ENCODE measurements around the gene LRRC37A3.
"Not testable (repeated sequence)": the region's sequence is repeated elsewhere in the genome, so short reads cannot be mapped to it uniquely, and the experiment has no call there.

Gene LRRC37A3

DNA sequence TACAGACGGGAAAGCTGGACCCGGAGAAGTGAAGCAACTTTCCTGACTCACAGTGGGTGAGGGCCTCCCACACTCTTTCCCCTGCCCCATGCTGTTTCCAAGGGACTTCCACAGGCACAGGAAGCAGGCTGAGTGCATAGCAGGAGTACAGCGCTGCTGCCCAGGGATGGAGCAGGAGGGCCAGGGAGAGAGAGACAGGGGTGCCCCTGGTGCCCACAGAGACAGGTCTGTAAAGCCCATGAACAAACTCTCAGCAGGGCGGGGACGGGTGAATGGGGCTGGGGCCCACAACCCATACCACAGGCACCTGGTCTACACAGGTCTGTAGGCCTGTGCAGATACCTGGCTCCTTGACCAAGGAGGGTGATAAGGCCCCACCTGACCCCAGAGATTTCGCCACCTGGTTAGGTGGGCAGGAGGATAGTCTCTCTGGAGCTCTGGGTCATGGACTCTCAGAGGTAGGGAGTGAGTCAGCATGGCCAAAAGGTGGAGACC is 15.1 kb upstream of the LRRC37A3 start:
- not testable (repeated sequence) for H3K4me3 Mint-ChIP-seq, ATAC-seq, H3K27me3 Mint-ChIP-seq, DNase-seq, H3K9me3 Mint-ChIP-seq
- Mint-ChIP-seq H3K4me1 (peaks cover 14% of the 10 kb centered on the region), H3K27ac (peak overlapping the region in 1 of 2 donors; percentile 15)

DNA sequence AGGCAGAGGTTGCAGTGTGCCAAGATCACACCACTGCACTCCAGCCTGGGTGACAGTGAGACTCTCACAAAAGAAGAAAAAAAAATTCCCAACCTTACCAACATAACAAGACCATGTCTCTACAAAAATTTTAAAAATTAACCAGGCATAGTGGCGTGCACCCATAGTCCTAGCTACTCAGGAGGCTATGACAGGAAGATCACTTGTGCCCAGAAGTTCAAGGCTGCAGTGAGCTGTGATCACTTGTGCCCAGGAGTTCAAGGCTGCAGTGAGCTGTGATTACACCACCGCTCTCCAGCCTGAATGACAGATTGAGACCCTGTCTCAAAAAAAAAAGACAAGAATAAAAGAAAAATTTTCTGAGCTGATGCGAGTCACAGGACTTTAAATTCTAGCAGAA is 13.6 kb upstream of the LRRC37A3 start:
- not testable (repeated sequence) for ATAC-seq, H3K27me3 Mint-ChIP-seq, DNase-seq, H3K4me3 Mint-ChIP-seq, H3K9me3 Mint-ChIP-seq
- peak overlapping the region in 1 of 2 donors; percentile 19 for H3K27ac Mint-ChIP-seq
- peaks cover 13% of the 10 kb centered on the region for H3K4me1 Mint-ChIP-seq

DNA sequence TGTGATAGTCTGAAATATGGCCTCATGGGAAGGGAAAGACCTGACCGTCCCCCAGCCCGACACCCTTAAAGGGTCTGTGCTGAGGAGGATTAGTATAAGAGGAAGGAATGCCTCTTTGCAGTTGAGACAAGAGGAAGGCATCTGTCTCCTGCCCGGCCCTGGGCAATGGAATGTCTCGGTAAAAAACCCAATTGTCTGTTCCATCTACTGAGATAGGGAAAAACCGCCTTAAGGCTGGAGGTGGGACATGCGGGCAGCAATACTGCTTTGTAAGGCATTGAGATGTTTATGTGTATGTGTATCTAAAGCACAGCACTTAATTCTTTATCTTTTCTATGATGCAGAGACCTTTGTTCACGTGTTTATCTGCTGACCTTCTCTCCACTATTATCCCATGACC is 11.1 kb upstream of the LRRC37A3 start:
- not testable (repeated sequence) for H3K9me3 Mint-ChIP-seq, DNase-seq, H3K4me3 Mint-ChIP-seq, H3K27me3 Mint-ChIP-seq, H3K27ac Mint-ChIP-seq, ATAC-seq
- peaks cover 20% of the 10 kb centered on the region for H3K4me1 Mint-ChIP-seq

DNA sequence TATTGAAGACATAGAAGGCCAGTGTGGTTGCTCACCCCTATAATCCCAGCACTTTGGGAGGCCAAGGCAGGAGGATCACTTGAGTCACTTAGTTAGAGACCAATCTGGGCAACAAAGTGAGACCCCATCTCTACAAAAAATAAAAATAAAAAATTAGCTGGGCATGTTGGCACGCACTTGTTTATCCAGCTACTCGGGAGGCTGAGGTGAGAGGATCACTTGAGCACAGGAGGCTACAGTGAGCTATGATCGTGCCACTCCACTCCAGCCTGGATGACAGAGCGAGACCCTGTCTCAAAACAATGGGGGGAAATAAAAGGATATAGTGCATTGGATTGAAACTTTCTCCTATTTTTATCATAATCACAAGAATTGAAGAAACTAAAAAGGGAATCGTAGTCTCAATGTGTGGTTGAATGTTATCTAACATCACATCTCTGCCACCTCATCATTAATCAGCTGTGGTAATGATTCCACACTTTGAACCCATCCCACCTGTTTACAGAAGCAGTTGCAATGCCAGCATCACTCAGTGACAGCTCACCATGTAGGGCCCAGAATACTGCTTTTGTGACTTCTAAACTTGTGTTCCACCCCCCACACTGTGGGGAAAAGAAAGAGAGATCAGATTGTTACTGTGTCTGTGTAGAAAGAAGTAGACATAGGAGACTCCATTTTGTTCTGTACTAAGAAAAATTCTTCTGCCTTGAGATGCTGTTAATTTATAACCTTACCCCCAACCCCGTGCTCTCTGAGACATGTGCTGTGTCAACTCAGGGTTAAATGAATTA is 10.3 kb upstream of the LRRC37A3 start:
- peak; percentile 93 for ATAC-seq
- Mint-ChIP-seq H3K27ac (peak overlapping the region in 1 of 2 donors; percentile 27), H3K4me1 (peaks cover 20% of the 10 kb centered on the region)
- DNase-seq: peak; percentile 30 to 45
- not testable (repeated sequence) for H3K27me3 Mint-ChIP-seq, H3K9me3 Mint-ChIP-seq, H3K4me3 Mint-ChIP-seq

DNA sequence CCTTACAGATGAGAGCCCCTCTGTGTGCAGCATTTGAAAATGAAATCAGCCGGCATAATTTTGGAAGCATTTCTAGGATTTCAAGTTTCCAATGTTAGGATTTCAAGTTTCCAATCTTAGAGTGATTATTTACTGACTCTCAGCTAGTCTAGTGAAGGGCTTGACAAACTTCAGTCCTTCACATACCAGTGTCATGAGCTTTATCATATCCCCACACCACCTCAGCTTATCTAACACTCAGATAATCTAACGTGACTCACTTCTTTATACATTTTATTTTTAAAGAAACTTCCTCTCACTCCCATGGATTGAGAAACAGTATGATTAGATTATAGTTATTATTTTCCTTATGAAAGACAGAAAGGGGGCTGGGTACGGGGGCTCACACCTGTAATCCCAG is 9.4 kb upstream of the LRRC37A3 start:
- not testable (repeated sequence) for ATAC-seq, H3K27ac Mint-ChIP-seq, H3K27me3 Mint-ChIP-seq, H3K9me3 Mint-ChIP-seq, DNase-seq, H3K4me3 Mint-ChIP-seq
- H3K4me1 Mint-ChIP-seq: peaks cover 20% of the 10 kb centered on the region

DNA sequence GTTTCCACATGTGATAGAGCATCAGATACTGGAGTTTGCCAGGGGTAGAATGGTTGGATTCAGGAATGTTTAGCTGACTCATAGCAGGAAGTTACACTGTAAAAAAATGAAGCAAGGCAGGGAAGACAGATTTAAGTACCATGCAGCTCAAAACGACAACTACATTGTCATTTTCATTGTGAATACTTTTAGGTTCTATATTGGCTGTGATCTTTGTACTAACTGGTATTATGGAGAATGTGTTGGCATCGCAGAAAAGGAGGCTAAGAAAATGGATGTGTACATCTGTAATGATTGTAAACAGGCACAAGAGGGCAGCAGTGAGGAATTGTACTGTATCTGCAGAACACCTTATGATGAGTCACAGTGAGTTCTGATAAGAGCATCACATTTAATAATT is 8.2 kb upstream of the LRRC37A3 start:
- H3K4me3 Mint-ChIP-seq: peak overlapping the region in 1 of 2 donors; percentile 37

DNA sequence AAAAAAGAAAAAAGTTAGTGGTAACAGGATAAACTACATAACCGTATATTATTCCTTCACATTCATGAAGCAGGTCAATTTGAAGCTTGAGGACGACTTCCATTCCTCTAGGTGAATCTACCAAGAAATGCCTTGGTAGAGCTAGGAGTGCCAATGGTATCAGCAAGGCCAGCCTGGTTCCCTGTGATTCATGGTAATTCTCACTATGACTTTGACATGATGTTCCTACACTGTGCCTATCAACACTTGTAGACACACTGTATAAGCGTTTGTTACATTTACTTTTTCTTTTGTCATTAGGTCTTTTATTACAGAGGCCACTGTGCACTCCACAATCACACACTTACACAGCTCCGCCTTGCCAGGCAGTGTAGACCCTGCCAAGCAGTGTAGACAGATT is 7.2 kb upstream of the LRRC37A3 start:
- not testable (repeated sequence) for H3K9me3 Mint-ChIP-seq, H3K27me3 Mint-ChIP-seq, H3K27ac Mint-ChIP-seq, H3K4me3 Mint-ChIP-seq, DNase-seq
- H3K4me1 Mint-ChIP-seq: peaks cover 35% of the 10 kb centered on the region
- ATAC-seq: peak; percentile 50

More for the DNA sequence above, 8.2 kb upstream of the LRRC37A3 start:
- DNase-seq: peak; percentile 62 to 69
- Mint-ChIP-seq H3K27ac (peak overlapping the region in 1 of 2 donors; percentile 74), H3K4me1 (peaks cover 31% of the 10 kb centered on the region)
- H3K27me3 Mint-ChIP-seq, H3K9me3 Mint-ChIP-seq: not testable (repeated sequence)
- ATAC-seq: peak; percentile 85

DNA sequence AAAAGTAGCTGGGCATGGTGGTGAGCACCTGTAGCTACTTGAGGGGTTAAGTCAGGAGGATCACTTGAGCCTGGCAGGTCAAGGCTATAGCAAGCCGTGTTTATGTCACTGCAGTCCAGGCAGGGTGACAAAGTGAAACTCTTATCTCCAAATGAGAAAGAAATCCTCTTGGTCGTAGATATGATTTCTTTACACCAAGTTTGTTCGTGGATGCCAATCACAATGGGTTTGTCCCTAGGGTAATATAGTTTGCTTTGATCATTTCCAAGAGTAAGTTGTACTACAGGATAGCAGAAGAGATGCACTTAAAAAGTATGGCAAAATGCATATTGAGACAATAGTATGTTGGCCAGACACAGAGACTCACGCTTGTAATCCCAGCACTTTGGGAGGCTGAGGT is 6.0 kb upstream of the LRRC37A3 start:
- H3K27ac Mint-ChIP-seq, H3K4me3 Mint-ChIP-seq, ATAC-seq, H3K27me3 Mint-ChIP-seq, H3K9me3 Mint-ChIP-seq, DNase-seq: not testable (repeated sequence)
- peaks cover 42% of the 10 kb centered on the region for H3K4me1 Mint-ChIP-seq

DNA sequence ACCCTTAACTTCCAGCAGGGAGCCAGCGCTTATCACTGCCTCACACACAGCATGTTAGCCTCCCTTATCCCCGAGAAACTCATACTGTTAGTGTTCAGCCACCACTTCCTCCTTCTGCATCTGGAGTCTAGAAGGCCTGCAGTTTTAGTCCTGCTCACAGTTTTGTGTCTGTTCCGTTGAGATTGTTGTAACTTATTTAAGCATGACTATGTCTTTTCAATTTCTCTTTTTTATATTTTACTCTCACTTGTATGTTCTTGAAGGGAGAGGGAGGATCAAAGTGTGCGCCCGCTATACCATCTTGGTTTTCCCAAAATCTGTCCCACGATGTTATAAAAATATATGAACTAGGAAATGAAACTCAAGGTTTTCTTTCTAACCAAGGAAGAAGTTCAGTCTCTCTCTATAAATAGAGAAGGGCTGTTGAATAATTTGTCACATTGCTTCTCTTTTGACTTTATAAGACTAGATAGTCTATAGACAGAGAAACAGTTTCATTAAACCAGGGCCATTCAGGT is 3.8 kb upstream of the LRRC37A3 start:
- Mint-ChIP-seq H3K27ac (peak overlapping the region; percentile 52 to 65), H3K4me1 (peaks cover 37% of the 10 kb centered on the region)
- ATAC-seq, H3K9me3 Mint-ChIP-seq, H3K4me3 Mint-ChIP-seq, H3K27me3 Mint-ChIP-seq, DNase-seq: not testable (repeated sequence)

DNA sequence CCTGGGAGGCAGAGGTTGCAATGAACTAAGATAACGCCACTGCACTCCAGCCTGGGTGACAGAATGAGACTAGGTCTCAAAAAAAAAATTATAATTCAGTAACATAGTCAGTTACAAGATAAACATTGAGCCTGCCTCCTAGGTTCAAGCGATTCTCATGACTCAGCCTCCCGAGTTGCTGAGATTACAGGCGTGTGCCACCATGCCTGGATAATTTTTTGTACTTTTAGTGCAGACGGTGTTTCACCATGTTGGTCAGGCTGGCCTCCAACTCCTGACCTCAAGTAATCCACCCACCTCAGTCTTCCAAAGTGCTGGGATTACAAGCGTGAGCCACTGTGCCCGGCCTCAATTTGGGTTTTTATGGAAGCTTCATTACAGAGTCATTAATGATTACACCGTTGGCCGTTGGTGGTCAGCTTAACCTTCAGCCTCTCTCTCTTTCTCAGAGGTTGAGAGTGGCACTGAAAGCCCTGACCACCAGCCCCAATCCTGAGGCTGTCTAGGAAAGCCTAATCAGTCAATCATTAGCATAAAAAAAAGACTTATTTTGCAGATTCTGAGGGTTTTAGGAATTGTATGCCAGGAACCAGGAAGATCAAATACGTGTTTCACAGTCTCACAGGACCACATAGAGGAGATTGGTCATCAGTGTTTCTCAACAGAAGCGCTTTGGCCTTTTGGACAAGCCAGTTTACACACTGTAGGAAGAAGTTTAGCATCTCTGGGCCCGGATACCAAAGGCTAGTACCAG is 1.3 kb upstream of the LRRC37A3 start:
- no peak for ATAC-seq
- DNase-seq: no peak
- Mint-ChIP-seq H3K27ac (peak overlapping the region in 1 of 2 donors; percentile 86), H3K4me3 (peak overlapping the region; percentile 88 to 90), H3K9me3 (no peaks in the 10 kb centered on the region), H3K27me3 (no peaks in the 10 kb centered on the region), H3K4me1 (peaks cover 30% of the 10 kb centered on the region)

DNA sequence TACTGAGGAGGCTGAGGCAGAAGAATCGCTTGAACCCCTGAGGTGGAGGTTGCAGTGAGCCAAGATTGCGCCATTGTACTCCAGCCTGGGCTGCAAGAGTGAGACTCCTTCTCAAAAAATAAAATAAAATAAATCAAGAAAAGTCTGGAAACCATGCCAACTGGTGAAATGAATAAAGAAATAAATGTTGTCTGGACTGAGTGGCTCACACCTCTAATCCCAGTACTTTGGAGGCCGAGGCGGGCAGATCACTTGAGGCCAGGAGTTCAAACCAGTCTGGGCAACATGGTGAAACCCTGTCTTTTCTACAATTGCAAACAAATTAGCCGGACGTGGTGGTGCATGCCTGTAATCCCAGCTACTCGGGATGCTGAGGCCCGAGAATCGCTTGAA is 744 bp upstream of the LRRC37A3 start:
- no peak for DNase-seq
- peak; percentile 15 for ATAC-seq
- no peaks in the 10 kb centered on the region for H3K27me3 Mint-ChIP-seq
- peaks cover 30% of the 10 kb centered on the region for H3K4me1 Mint-ChIP-seq
- peak overlapping the region; percentile 88 to 90 for H3K4me3 Mint-ChIP-seq
- H3K9me3 Mint-ChIP-seq: no peaks in the 10 kb centered on the region
- H3K27ac Mint-ChIP-seq: peak overlapping the region; percentile 86 to 95

DNA sequence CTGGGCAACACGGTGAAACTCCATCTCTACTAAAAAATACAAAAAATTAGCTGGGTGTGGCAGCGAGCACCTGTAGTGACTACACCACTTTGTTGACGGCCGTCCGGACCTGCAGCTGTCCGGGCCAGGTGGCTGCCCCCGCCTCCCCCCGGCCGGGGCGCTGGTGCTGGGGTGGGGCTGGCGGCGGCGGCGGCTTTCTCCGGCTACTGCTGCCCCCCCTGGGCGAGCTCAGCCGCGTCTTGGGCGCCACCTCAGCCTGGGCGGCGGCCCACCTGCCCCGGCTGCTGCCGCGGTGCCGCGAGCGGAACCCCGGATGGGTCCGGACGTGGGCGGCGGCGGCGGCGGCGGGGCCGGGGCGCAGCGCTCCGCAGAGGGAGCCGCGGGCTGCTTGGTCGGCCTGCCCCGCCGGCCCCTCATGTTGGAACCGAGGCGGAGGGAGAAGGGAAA is 413 bp downstream of the LRRC37A3 start:
- peaks cover 30% of the 10 kb centered on the region for H3K4me1 Mint-ChIP-seq
- peak in 1 of 2 donors; percentile 51 for DNase-seq
- peak overlapping the region; percentile 88 to 90 for H3K4me3 Mint-ChIP-seq
- peak; percentile 68 for ATAC-seq
- H3K27ac Mint-ChIP-seq: peak overlapping the region; percentile 86 to 95
- H3K9me3 Mint-ChIP-seq, H3K27me3 Mint-ChIP-seq: not testable (repeated sequence)

DNA sequence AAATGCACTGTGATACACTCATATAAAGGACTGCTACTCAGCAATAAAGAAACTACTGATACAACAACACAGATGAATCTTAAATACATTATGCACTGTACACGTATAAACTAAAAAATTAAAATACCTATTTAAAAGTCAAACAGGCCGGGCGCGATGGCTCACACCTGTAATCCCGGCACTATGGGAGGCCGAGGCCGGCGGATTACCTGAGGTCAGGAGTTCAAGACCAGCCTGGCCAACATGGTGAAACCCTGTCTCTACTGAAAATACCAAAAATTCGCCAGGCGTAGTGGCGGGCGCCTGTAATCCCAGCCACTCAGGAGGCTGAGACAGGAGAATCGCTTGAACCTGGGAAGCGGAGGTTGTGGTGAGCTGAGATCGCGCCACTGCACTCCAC is 1.7 kb downstream of the LRRC37A3 start:
- H3K9me3 Mint-ChIP-seq, H3K27ac Mint-ChIP-seq, DNase-seq, H3K4me3 Mint-ChIP-seq, ATAC-seq, H3K27me3 Mint-ChIP-seq: not testable (repeated sequence)
- peaks cover 20% of the 10 kb centered on the region for H3K4me1 Mint-ChIP-seq

DNA sequence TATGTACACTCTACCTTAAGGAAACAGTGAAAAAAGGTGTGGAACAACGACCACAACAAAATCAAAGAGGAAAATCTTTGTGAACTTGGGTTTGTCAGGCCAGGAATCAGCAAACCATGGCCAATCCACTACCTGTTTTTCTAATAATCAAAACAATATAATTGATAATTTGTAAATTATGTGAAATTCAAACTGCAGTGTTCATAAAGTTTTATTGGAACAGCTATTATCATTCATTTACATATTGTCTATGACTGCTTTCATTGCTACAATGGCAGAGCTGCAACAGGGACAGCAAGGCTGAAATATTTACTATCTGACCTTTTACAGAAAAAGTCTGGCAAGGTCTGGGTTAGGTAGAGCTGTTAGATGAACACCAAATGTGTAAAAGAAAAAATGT is 4.0 kb downstream of the LRRC37A3 start:
- not testable (repeated sequence) for H3K4me1 Mint-ChIP-seq, H3K27me3 Mint-ChIP-seq, H3K27ac Mint-ChIP-seq, H3K9me3 Mint-ChIP-seq, H3K4me3 Mint-ChIP-seq, DNase-seq, ATAC-seq

DNA sequence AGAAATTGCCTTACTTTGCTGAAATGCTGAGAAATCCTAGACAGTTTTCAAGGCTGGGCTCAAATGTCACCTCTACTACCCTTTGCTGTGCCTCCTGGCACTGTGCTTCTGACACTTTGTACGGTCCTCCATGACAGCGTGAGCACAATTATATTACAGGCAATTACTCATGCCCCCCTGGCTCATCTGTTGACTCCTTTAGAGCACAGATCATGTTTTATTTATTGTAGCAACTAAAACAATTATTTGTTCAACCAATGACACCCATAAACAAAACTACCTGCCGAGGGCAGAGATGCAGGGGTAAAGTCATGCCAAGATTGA is 9.1 kb downstream of the LRRC37A3 start:
- DNase-seq, H3K27ac Mint-ChIP-seq, ATAC-seq, H3K4me1 Mint-ChIP-seq, H3K27me3 Mint-ChIP-seq, H3K9me3 Mint-ChIP-seq, H3K4me3 Mint-ChIP-seq: not testable (repeated sequence)

All from stimulated activated naive CD8-positive, alpha-beta T cell treated with anti-CD3 and anti-CD28 coated beads, Interleukin-15, amount 100 ng/mL, for 72 hours (primary cell).